ENCODE results near the gene ACLY. TPM values are rescaled to one million over a fixed set of nuclear protein-coding genes. Genes with fewer than 3 reads are reported as not detected.

The ACLY gene
- total RNA-seq, 1 donor from 2014 or later = 64.4 TPM

GRCh38 chr17:41868568-41868967, 50.2 kb downstream of the ACLY start:
- H3K27me3 ChIP-seq = no peaks in the 10 kb centered on the region
- intact Hi-C loops (cut with DNase I) = no loop called here
- no peak overlapping the region for H3K4me3 ChIP-seq
- H3K9me3 ChIP-seq = no peaks in the 10 kb centered on the region
- no peak for TF ChIP-seq CTCF (IDR thresholded peaks at IDR 0.05)
- no peak overlapping the region for H3K27ac ChIP-seq
- peaks cover under 1 to 8% of the 10 kb centered on the region in 2 donors for H3K4me1 ChIP-seq
- H3K36me3 ChIP-seq = peaks cover 25 to 55% of the 10 kb centered on the region in 2 donors
- DNase-seq (ENCODE audit: low spot score in 2 of 2) = no peak

- Histone ChIP-seq H3K4me3 (peak overlapping the region; percentile 80 to 99), H3K27me3 (no peaks in the 10 kb centered on the region), H3K9me3 (no peaks in the 10 kb centered on the region), H3K27ac (peak overlapping the region in 1 of 2 donors; percentile 92), H3K4me1 (peaks cover 3 to 14% of the 10 kb centered on the region in 2 donors), H3K36me3 (peaks cover 8 to 25% of the 10 kb centered on the region in 2 donors)
- intact Hi-C loops (cut with DNase I) = loop anchor here (1.0 to 2.0 kb wide), 3 partner anchors 29 to 101 kb away; partner anchors contain the start of genes CNP, FKBP10 and NT5C3B
- no peak for DNase-seq (ENCODE audit: low spot score in 2 of 2)
- no peak for TF ChIP-seq CTCF (IDR thresholded peaks at IDR 0.05)
These were observed 53.2 kb downstream of the ACLY start for GRCh38 chr17:41865596-41865893.

GRCh38 chr17:41864836-41865595, 53.7 kb downstream of the ACLY start, which contains the start of gene KLHL11:
Gene KLHL11, minus strand, starts transcription at chr17:41865423. Its CDS starts 53 bp downstream, at chr17:41865370.
- peaks cover 3 to 14% of the 10 kb centered on the region in 2 donors for H3K4me1 ChIP-seq
- no peaks in the 10 kb centered on the region for H3K9me3 ChIP-seq
- H3K27me3 ChIP-seq = no peaks in the 10 kb centered on the region
- H3K36me3 ChIP-seq = peaks cover 7 to 21% of the 10 kb centered on the region in 2 donors
- DNase-seq (ENCODE audit: low spot score in 2 of 2) = peak; percentile 56 to 93
- no peak for TF ChIP-seq CTCF (IDR thresholded peaks at IDR 0.05)
- intact Hi-C loops (cut with DNase I) = loop anchor here (1.0 to 2.0 kb wide), 3 partner anchors 29 to 101 kb away; partner anchors contain the start of genes CNP, FKBP10 and NT5C3B
- H3K4me3 ChIP-seq = peak within 1 kb of the TSS; percentile 80 to 99
- peak within 1 kb of the TSS; percentile 77 to 92 for H3K27ac ChIP-seq

- peak overlapping the region; percentile 77 to 92 for H3K27ac ChIP-seq
- H3K36me3 ChIP-seq = peaks cover 7 to 16% of the 10 kb centered on the region in 2 donors
- peak overlapping the region; percentile 80 to 99 for H3K4me3 ChIP-seq
- intact Hi-C loops (cut with DNase I) = loop anchor here (2.0 kb wide), 1 partner anchor 52 kb away; the partner anchor contains the start of gene FKBP10
- no peaks in the 10 kb centered on the region for H3K27me3 ChIP-seq
- peaks cover 3 to 14% of the 10 kb centered on the region in 2 donors for H3K4me1 ChIP-seq
- no peak for TF ChIP-seq CTCF (IDR thresholded peaks at IDR 0.05)
- no peaks in the 10 kb centered on the region for H3K9me3 ChIP-seq
- no peak for DNase-seq (ENCODE audit: low spot score in 2 of 2)
These were observed 54.3 kb downstream of the ACLY start for GRCh38 chr17:41864498-41864835.

GRCh38 chr17:41863074-41863848, 55.5 kb downstream of the ACLY start:
- peaks cover 3 to 14% of the 10 kb centered on the region in 2 donors for H3K4me1 ChIP-seq
- no peak overlapping the region for H3K27ac ChIP-seq
- intact Hi-C loops (cut with DNase I) = no loop called here
- peaks cover 7% of the 10 kb centered on the region in 2 donors for H3K36me3 ChIP-seq
- no peaks in the 10 kb centered on the region for H3K27me3 ChIP-seq
- no peak for TF ChIP-seq CTCF (IDR thresholded peaks at IDR 0.05)
- H3K4me3 ChIP-seq = peak overlapping the region; percentile 80 to 99
- DNase-seq (ENCODE audit: low spot score in 2 of 2) = no peak
- no peaks in the 10 kb centered on the region for H3K9me3 ChIP-seq
